ENCODE data around the gene HSD3B1.
"Not testable (repeated sequence)": the region's sequence is repeated elsewhere in the genome, so short reads cannot be mapped to it uniquely, and the experiment has no call there.

The HSD3B1 gene

GRCh38 chr1:119556423-119556822 lies 49.4 kb downstream of the HSD3B1 start:
- no peak for DNase-seq

- not testable (repeated sequence) for DNase-seq
These were observed 53.4 kb downstream of the HSD3B1 start for GRCh38 chr1:119560402-119560801.

DNA sequence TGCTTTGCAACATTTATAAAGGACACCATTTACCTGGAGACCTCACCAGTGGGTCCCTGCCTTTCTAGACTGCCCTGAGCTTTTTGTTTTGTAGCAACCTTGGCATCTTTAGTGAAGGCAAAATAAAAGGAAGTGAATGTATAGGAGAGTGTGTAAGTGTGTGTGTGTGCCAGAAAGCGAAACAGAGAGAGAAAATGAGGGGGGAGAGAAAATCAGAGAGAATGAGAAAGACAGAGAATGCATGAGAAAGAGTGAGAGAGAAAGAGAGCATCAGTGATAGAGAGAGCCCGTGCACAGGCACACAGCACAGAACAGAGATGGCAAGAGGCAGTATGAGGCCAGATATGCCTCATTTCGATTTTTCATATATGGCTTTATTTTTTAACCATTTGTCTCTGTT lies 57.5 kb downstream of the HSD3B1 start:
- DNase-seq = no peak
